CD14-positive monocyte (primary cell): ENCODE data around the gene UGT1A9. TPM values are rescaled to one million over a fixed set of nuclear protein-coding genes. Genes with fewer than 3 reads are reported as not detected.

ENCODE experiments used
- DNase-seq, 3 donors: peaks; one replicate each; pipeline ENCODE4 v3.0.0-alpha.2; 2011 to 2022
- H2AFZ ChIP-seq: 2 replicates; pipeline ENCODE4 v1.6.0; 2012; ENCODE audit warnings: mild to moderate bottlenecking, low read depth, low read length, inconsistent platforms; ENCODE audit not compliant: insufficient read depth, poor library complexity, severe bottlenecking
- H3K27ac ChIP-seq, 2 donors: 1 replicate in 1 of 2; 2 replicates in 1 of 2; pipeline ENCODE4 v1.5.1; 2012 to 2013; ENCODE audit warnings: low read length in 2 of 2, control low read depth in 1 of 2, inconsistent platforms in 1 of 2, low read depth in 1 of 2, mild to moderate bottlenecking in 1 of 2
- H3K27me3 ChIP-seq, 2 donors: one replicate each; pipeline versions ENCODE4 v1.6.0 to v1.6.1; 2011 to 2013; ENCODE audit warnings: low read length in 2 of 2; ENCODE audit not compliant: control insufficient read depth in 2 of 2, insufficient read depth in 2 of 2
- H3K36me3 ChIP-seq, 2 donors: replicated peaks in 1 of 2; 1 replicate in 1 of 2; 2 replicates in 1 of 2; pipeline versions ENCODE4 v1.5.1 to v1.6.1; 2012 to 2013; ENCODE audit warnings: low read length in 2 of 2, control low read depth in 1 of 2, inconsistent platforms in 1 of 2, mild to moderate bottlenecking in 1 of 2; ENCODE audit not compliant: insufficient read depth in 2 of 2, control insufficient read depth in 1 of 2
- H3K4me1 ChIP-seq, 2 donors: 1 replicate in 1 of 2; 2 replicates in 1 of 2; pipeline versions ENCODE4 v1.5.1 to v1.6.1; 2012 to 2013; ENCODE audit warnings: low read length in 2 of 2, control low read depth in 1 of 2, inconsistent platforms in 1 of 2, mild to moderate bottlenecking in 1 of 2, moderate library complexity in 1 of 2; ENCODE audit not compliant: insufficient read depth in 2 of 2, control insufficient read depth in 1 of 2
- H3K4me2 ChIP-seq: replicated peaks from 2 replicates; pipeline ENCODE3; 2012; ENCODE audit warnings: low read length, moderate library complexity, mild to moderate bottlenecking; ENCODE audit not compliant: poor library complexity, severe bottlenecking; ENCODE audit errors: extremely low read depth
- H3K4me3 ChIP-seq, 3 experiments: fragments of 200-600 bp in 1 of 3; sonication (generic) in 1 of 3; replicated peaks in 1 of 3; 1 replicate in 2 of 3; 2 replicates in 1 of 3; pipeline ENCODE4 v1.5.1; 2011 to 2013; ENCODE audit warnings: low read length in 3 of 3, mild to moderate bottlenecking in 3 of 3, control low read depth in 2 of 3, low read depth in 2 of 3, inconsistent platforms in 1 of 3, moderate library complexity in 1 of 3
- H3K79me2 ChIP-seq: 2 replicates; pipeline ENCODE4 v1.6.0; 2012; ENCODE audit warnings: mild to moderate bottlenecking, control low read depth, inconsistent platforms, low read length, moderate library complexity; ENCODE audit not compliant: insufficient read depth
- H3K9ac ChIP-seq: 2 replicates; pipeline ENCODE4 v1.6.0; 2017; ENCODE audit warnings: low read length, mild to moderate bottlenecking; ENCODE audit not compliant: insufficient read depth, poor library complexity, severe bottlenecking
- H3K9me3 ChIP-seq, 2 donors: replicated peaks in 1 of 2; 1 replicate in 1 of 2; 2 replicates in 1 of 2; pipeline versions ENCODE4 v1.5.1 to v1.6.1; 2012 to 2013; ENCODE audit warnings: low read length in 2 of 2, control low read depth in 1 of 2; ENCODE audit not compliant: control insufficient read depth in 1 of 2, insufficient read depth in 1 of 2
- H4K20me1 ChIP-seq: 2 replicates; pipeline ENCODE4 v1.6.0; 2012; ENCODE audit warnings: mild to moderate bottlenecking, low read length, control low read depth, moderate library complexity; ENCODE audit not compliant: insufficient read depth
- H3K27ac Mint-ChIP-seq, 7 donors: one replicate each; pipeline ENCODE4 v1.8.0; 2020; ENCODE audit warnings: mild to moderate bottlenecking in 7 of 7, mixed read lengths in 7 of 7, moderate library complexity in 6 of 7, inconsistent platforms in 2 of 7
- H3K27me3 Mint-ChIP-seq, 3 donors: one replicate each; pipeline ENCODE4 v1.8.0; 2021 to 2022; ENCODE audit warnings: low read depth in 3 of 3, mild to moderate bottlenecking in 3 of 3, mixed read lengths in 3 of 3, moderate library complexity in 3 of 3, inconsistent platforms in 1 of 3
- H3K36me3 Mint-ChIP-seq, 2 donors: one replicate each; pipeline ENCODE4 v1.8.0; 2020; ENCODE audit warnings: mixed read lengths in 2 of 2, inconsistent platforms in 1 of 2, mild to moderate bottlenecking in 1 of 2
- H3K4me1 Mint-ChIP-seq: one replicate; pipeline ENCODE4 v1.8.0; 2020; ENCODE audit warnings: mild to moderate bottlenecking, mixed read lengths
- H3K4me3 Mint-ChIP-seq, 2 donors: one replicate each; pipeline ENCODE4 v1.8.0; 2020; ENCODE audit warnings: mild to moderate bottlenecking in 2 of 2, mixed read lengths in 2 of 2, moderate library complexity in 1 of 2
- H3K9me3 Mint-ChIP-seq, 7 donors: one replicate each; pipeline ENCODE4 v1.8.0; 2020 to 2022; ENCODE audit warnings: mixed read lengths in 7 of 7, mild to moderate bottlenecking in 6 of 7, moderate library complexity in 6 of 7, inconsistent platforms in 2 of 7
- CTCF ChIP-seq: fragments of 200-600 bp; IDR thresholded peaks from one replicate; pipeline ENCODE4 v1.8.0; 2022; ENCODE audit warnings: antibody characterized with exemption, mild to moderate bottlenecking
- WGBS: methylation state at CpG from one replicate; pipeline ENCODE4 v1.1.5; 2013; ENCODE audit warnings: missing lambda C conversion rate; ENCODE audit not compliant: insufficient coverage; 5-methylcytosine and 5-hydroxymethylcytosine counted together
- intact Hi-C, 2 donors: fragments of 100-400 bp; cut with micrococcal nuclease; formaldehyde crosslinking; loops; one replicate each; pipeline versions ENCODE4 v1.15.0 to v1.15.1; 2023
- polyA plus RNA-seq, 3 donors: library from polyadenylated mRNA; depleted of rRNA in 1 of 3; unstranded in 2 of 3; stranded (reverse) in 1 of 3; fragments of 300-500 nt in 2 of 3; fragments of >200 nt in 1 of 3; fragmentation: Illumina TruSeq in 2 of 3; gene quantifications; 1 replicate in 2 of 3; 2 replicates in 1 of 3; pipeline ENCODE4 v1.2.3, GENCODE V29; 2012 to 2021

Gene UGT1A9
- polyA plus RNA-seq, 3 donors, result not detected

- H3K4me1 Mint-ChIP-seq, result no peaks in the 10 kb centered on the region
- Histone ChIP-seq H3K27me3 (no peaks in the 10 kb centered on the region), H3K9ac (no peak overlapping the region), H3K27ac (no peak overlapping the region), H3K9me3 (no peaks in the 10 kb centered on the region), H3K4me1 (no peaks in the 10 kb centered on the region), H4K20me1 (no peaks in the 10 kb centered on the region), H3K4me3 (no peak overlapping the region), H3K4me2 (no peak overlapping the region), H2AFZ (no peak overlapping the region), H3K36me3 (no peaks in the 10 kb centered on the region), H3K79me2 (no peaks in the 10 kb centered on the region)
- H3K4me3 Mint-ChIP-seq, result no peak overlapping the region
- no peaks in the 10 kb centered on the region for H3K36me3 Mint-ChIP-seq
- peaks cover 0 to 4% (median 1%) of the 10 kb centered on the region in 7 donors for H3K9me3 Mint-ChIP-seq
- WGBS, result 70% methylated on average over 4 of the region's 8 CpGs
- TF ChIP-seq CTCF, result no peak
- H3K27ac Mint-ChIP-seq, result no peak overlapping the region
- no peak for DNase-seq
- intact Hi-C loops, result no loop called here
- peaks cover 3 to 9% (median 8%) of the 10 kb centered on the region in 3 donors for H3K27me3 Mint-ChIP-seq
These were observed 132.3 kb downstream of the UGT1A9 start for GRCh38 chr2:233803994-233804393.

- no peak for DNase-seq
- Mint-ChIP-seq H3K27me3 (peaks cover 3 to 5% (median 5%) of the 10 kb centered on the region in 3 donors), H3K4me3 (no peak overlapping the region), H3K4me1 (no peaks in the 10 kb centered on the region), H3K36me3 (no peaks in the 10 kb centered on the region), H3K27ac (no peak overlapping the region), H3K9me3 (peaks cover 0 to 5% (median 2%) of the 10 kb centered on the region in 7 donors)
- Histone ChIP-seq H3K27me3 (no peaks in the 10 kb centered on the region), H3K4me3 (no peak overlapping the region), H3K4me2 (no peak overlapping the region), H4K20me1 (no peaks in the 10 kb centered on the region), H3K36me3 (no peaks in the 10 kb centered on the region), H2AFZ (no peak overlapping the region), H3K27ac (no peak overlapping the region), H3K4me1 (no peaks in the 10 kb centered on the region), H3K9ac (no peak overlapping the region), H3K79me2 (no peaks in the 10 kb centered on the region), H3K9me3 (no peaks in the 10 kb centered on the region)
- WGBS, result 81% methylated on average over 5 of the region's 12 CpGs
- intact Hi-C loops, result no loop called here
- no peak for TF ChIP-seq CTCF
These were observed 135.6 kb downstream of the UGT1A9 start for GRCh38 chr2:233807215-233807865.
